OCI-LY3 (cell line): ENCODE data around the gene MEMO1.

ENCODE experiments used
- EZH2phosphoT487 ChIP-seq: fragments of 200-600 bp; shearing (Covaris generic); IDR thresholded peaks from 2 replicates; pipeline ENCODE4 v1.6.1; 2018; ENCODE audit warnings: antibody characterized with exemption, mixed run types, low read depth
- TF ChIP-seq, protein P1 (sequence below): fragments of 200-600, 300-600 bp; sonication (generic); IDR thresholded peaks from 2 replicates; pipeline ENCODE4 v1.5.1; 2014; ENCODE audit warnings: antibody characterized with exemption, low read length, low read depth

DNA sequence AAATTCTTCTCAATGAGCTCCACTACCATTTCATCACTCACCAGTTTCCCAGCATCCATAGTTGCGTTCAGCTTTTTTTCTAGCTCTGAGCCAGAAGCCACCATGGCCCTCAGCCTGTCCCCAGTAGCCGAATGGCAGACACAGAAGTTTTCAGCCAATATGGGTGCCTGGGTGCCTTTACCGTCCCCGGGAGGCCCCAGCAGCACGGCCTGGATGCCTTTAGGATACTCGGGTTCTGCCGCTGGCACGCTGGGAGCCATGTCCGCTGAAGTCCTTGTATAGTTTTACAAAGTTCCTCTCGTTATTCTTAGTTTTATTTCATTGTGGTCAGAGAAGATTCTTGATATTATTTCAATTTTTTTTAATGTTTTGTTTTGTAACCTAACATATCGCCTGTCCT, 187.2 kb downstream of the MEMO1 start:
- TF ChIP-seq, protein P1, sequence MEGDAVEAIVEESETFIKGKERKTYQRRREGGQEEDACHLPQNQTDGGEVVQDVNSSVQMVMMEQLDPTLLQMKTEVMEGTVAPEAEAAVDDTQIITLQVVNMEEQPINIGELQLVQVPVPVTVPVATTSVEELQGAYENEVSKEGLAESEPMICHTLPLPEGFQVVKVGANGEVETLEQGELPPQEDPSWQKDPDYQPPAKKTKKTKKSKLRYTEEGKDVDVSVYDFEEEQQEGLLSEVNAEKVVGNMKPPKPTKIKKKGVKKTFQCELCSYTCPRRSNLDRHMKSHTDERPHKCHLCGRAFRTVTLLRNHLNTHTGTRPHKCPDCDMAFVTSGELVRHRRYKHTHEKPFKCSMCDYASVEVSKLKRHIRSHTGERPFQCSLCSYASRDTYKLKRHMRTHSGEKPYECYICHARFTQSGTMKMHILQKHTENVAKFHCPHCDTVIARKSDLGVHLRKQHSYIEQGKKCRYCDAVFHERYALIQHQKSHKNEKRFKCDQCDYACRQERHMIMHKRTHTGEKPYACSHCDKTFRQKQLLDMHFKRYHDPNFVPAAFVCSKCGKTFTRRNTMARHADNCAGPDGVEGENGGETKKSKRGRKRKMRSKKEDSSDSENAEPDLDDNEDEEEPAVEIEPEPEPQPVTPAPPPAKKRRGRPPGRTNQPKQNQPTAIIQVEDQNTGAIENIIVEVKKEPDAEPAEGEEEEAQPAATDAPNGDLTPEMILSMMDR, result no peak
- TF ChIP-seq EZH2phosphoT487, result no peak
